ENCODE data around the gene ZNF487.

Gene ZNF487

GRCh38 chr10:43408710-43409384 lies 28.1 kb upstream of the ZNF487 start, which contains the start of gene HNRNPF (continued):
- TF ChIP-seq ZNF362 (tag by site-specific recombination; IDR thresholded peaks at IDR 0.05) (no peak), REST (tag by site-specific recombination; IDR thresholded peaks at IDR 0.05) (peak; percentile 38; the same call in 1 of the 2 replicates), ZXDB (tag by site-specific recombination; IDR thresholded peaks at IDR 0.05) (peak; percentile 90), SP3 (tag by site-specific recombination; IDR thresholded peaks at IDR 0.05) (peak; percentile 87), SCRT2 (tag by site-specific recombination; IDR thresholded peaks at IDR 0.05) (no peak), ZNF140 (tag by site-specific recombination; IDR thresholded peaks at IDR 0.05) (no peak), ZNF558 (tag by site-specific recombination; IDR thresholded peaks at IDR 0.05) (no peak), ZBTB11 (tag by site-specific recombination; conservative IDR thresholded peaks at IDR 0.05; ENCODE audit: low read depth) (peak; percentile 92), YY1 (tag by site-specific recombination; IDR thresholded peaks at IDR 0.05) (peak; percentile 30; the same call in 1 of the 2 replicates), SALL2 (tag by site-specific recombination; IDR thresholded peaks at IDR 0.05; ENCODE audit: borderline replicate concordance) (no peak), ZNF837 (tag by site-specific recombination; IDR thresholded peaks at IDR 0.05) (no peak), HOXD13 (CRISPR knock-in tag; IDR thresholded peaks at IDR 0.05; ENCODE audit: borderline replicate concordance) (no peak), ZSCAN30 (tag by site-specific recombination; IDR thresholded peaks at IDR 0.05) (peak; percentile 90), ZBTB21 (tag by site-specific recombination; IDR thresholded peaks at IDR 0.05) (peak; percentile 55; the same call in 1 of the 2 replicates), ZNF184 (tag by site-specific recombination; IDR thresholded peaks at IDR 0.05) (no peak), ZNF843 (tag by site-specific recombination; IDR thresholded peaks at IDR 0.05) (peak; percentile 81), ZNF768 (tag by site-specific recombination; IDR thresholded peaks at IDR 0.05) (no peak), ZNF19 (tag by site-specific recombination; IDR thresholded peaks at IDR 0.05; ENCODE audit: low read depth) (no peak), ZNF280D (tag by site-specific recombination; IDR thresholded peaks at IDR 0.05) (no peak), GLI2 (tag by site-specific recombination; IDR thresholded peaks at IDR 0.05; ENCODE audit: borderline replicate concordance, low read depth) (no peak), ZNF645 (tag by site-specific recombination; IDR thresholded peaks at IDR 0.05) (no peak), WT1 (tag by site-specific recombination; IDR thresholded peaks at IDR 0.05) (no peak), AEBP2 (tag by site-specific recombination; IDR thresholded peaks at IDR 0.05; ENCODE audit: borderline replicate concordance) (no peak)

Data from HEK293 (cell line).